CD4-positive, CD25-positive, alpha-beta regulatory T cell (primary cell): ENCODE data around the gene SMYD5. TPM values are rescaled to one million over a fixed set of nuclear protein-coding genes. Genes with fewer than 3 reads are reported as not detected.

ENCODE experiments used
- ATAC-seq, 2 donors: fragments of 150-1000 bp; cut with Tn5 transposase; one replicate each; pipeline ENCODE4 v1.10.0; 2021; ENCODE audit warnings: low read depth in 2 of 2, moderate number of reproducible peaks in 2 of 2, moderate library complexity in 1 of 2
- DNase-seq, 3 donors: peaks; one replicate each; pipeline versions ENCODE4 v3.0.0 to v3.0.0-alpha.2; 2012 to 2022; ENCODE audit warnings: mixed read lengths in 1 of 3
- H3K27ac ChIP-seq: one replicate; pipeline ENCODE4 v1.7.0; 2013; ENCODE audit warnings: mild to moderate bottlenecking, low read length; ENCODE audit not compliant: insufficient read depth, poor library complexity, severe bottlenecking
- H3K27me3 ChIP-seq: one replicate; pipeline ENCODE4 v1.7.0; 2013; ENCODE audit warnings: low read length; ENCODE audit not compliant: control insufficient read depth, insufficient read depth
- H3K36me3 ChIP-seq: one replicate; pipeline ENCODE4 v1.7.0; 2013; ENCODE audit warnings: mild to moderate bottlenecking, low read length, moderate library complexity; ENCODE audit not compliant: control insufficient read depth, insufficient read depth
- H3K4me1 ChIP-seq: 2 replicates; pipeline ENCODE4 v1.7.0; 2013; ENCODE audit warnings: mild to moderate bottlenecking, low read length; ENCODE audit not compliant: insufficient read depth, control insufficient read depth, poor library complexity, severe bottlenecking
- H3K4me3 ChIP-seq: one replicate; pipeline ENCODE4 v1.7.0; 2013; ENCODE audit warnings: low read depth, mild to moderate bottlenecking, low read length, moderate library complexity
- H3K9me3 ChIP-seq, 2 experiments: 1 replicate in 1 of 2; 2 replicates in 1 of 2; pipeline ENCODE4 v1.7.0; 2013; ENCODE audit warnings: low read length in 2 of 2, mild to moderate bottlenecking in 1 of 2, moderate library complexity in 1 of 2; ENCODE audit not compliant: control insufficient read depth in 2 of 2
- H3K27ac Mint-ChIP-seq, 3 donors: one replicate each; pipeline ENCODE4 v1.8.0; 2020 to 2022; ENCODE audit warnings: mild to moderate bottlenecking in 3 of 3, mixed read lengths in 3 of 3, moderate library complexity in 2 of 3
- H3K27me3 Mint-ChIP-seq: one replicate; pipeline ENCODE4 v1.8.0; 2022; ENCODE audit warnings: mild to moderate bottlenecking, mixed read lengths
- H3K36me3 Mint-ChIP-seq: one replicate; pipeline ENCODE4 v1.8.0; 2020; ENCODE audit warnings: mixed read lengths
- H3K4me1 Mint-ChIP-seq, 4 donors: one replicate each; pipeline ENCODE4 v1.8.0; 2020 to 2022; ENCODE audit warnings: mixed read lengths in 4 of 4, mild to moderate bottlenecking in 1 of 4
- H3K4me3 Mint-ChIP-seq, 4 donors: one replicate each; pipeline ENCODE4 v1.8.0; 2020 to 2022; ENCODE audit warnings: mild to moderate bottlenecking in 4 of 4, mixed read lengths in 4 of 4, moderate library complexity in 3 of 4
- H3K9me3 Mint-ChIP-seq, 7 donors: one replicate each; pipeline ENCODE4 v1.8.0; 2020 to 2022; ENCODE audit warnings: mixed read lengths in 7 of 7, mild to moderate bottlenecking in 3 of 7, moderate library complexity in 2 of 7
- polyA plus RNA-seq, 4 donors: library from polyadenylated mRNA; unstranded; fragments of 300-500 nt; fragmentation: Illumina TruSeq; gene quantifications; one replicate each; pipeline ENCODE4 v1.2.3, GENCODE V29; 2021
- total RNA-seq: library from RNA; stranded (reverse); gene quantifications from one replicate; pipeline ENCODE4 v1.2.3, GENCODE V29; 2022

SMYD5 gene
- total and polyA plus RNA-seq, 5 donors from 2014 or later, result 13.8 to 30.3 (median 18.5) TPM

- Mint-ChIP-seq H3K36me3 (peaks cover 5% of the 10 kb centered on the region), H3K4me1 (peaks cover 12 to 51% (median 38%) of the 10 kb centered on the region in 4 donors), H3K27me3 (no peaks in the 10 kb centered on the region), H3K9me3 (no peaks in the 10 kb centered on the region), H3K27ac (peak within 1 kb of the TSS; percentile 88 to 95 (median 93)), H3K4me3 (peak within 1 kb of the TSS; percentile 95 to 99 (median 98))
- DNase-seq (peak; percentile 84 to 95 (median 91)), ATAC-seq (peak; percentile 71 to 75)
- H3K9me3 ChIP-seq, result no peaks in the 10 kb centered on the region
- H3K36me3 ChIP-seq, result peaks cover 8% of the 10 kb centered on the region
- H3K4me1 ChIP-seq, result peaks cover 43% of the 10 kb centered on the region
- H3K27me3 ChIP-seq, result no peaks in the 10 kb centered on the region
- peak within 1 kb of the TSS; percentile 93 for H3K4me3 ChIP-seq
- H3K27ac ChIP-seq, result peak within 1 kb of the TSS; percentile 95
Observed at GRCh38 chr2:73233932-73234832, 20.1 kb downstream of the SMYD5 start, which contains the start of gene CCT7. TSS of gene CCT7 (plus strand) at chr2:73234308. CDS start at chr2:73234379, 71 bp downstream.

- H3K4me1 Mint-ChIP-seq, result peaks cover 12 to 56% (median 43%) of the 10 kb centered on the region in 4 donors
- H3K27ac Mint-ChIP-seq, result peak overlapping the region; percentile 65 to 93 (median 88)
- H3K4me1 ChIP-seq, result peaks cover 43% of the 10 kb centered on the region
- H3K36me3 ChIP-seq, result peaks cover 19% of the 10 kb centered on the region
- DNase-seq (peak in 2 of 3 donors; percentile 9 to 37), ATAC-seq (no peak)
- peak overlapping the region; percentile 93 for H3K4me3 ChIP-seq
- no peaks in the 10 kb centered on the region for H3K9me3 ChIP-seq
- no peaks in the 10 kb centered on the region for H3K9me3 Mint-ChIP-seq
- peak overlapping the region; percentile 95 to 99 (median 98) for H3K4me3 Mint-ChIP-seq
- peak overlapping the region; percentile 95 for H3K27ac ChIP-seq
- H3K27me3 ChIP-seq, result no peaks in the 10 kb centered on the region
- peaks cover 5% of the 10 kb centered on the region for H3K36me3 Mint-ChIP-seq
- H3K27me3 Mint-ChIP-seq, result no peaks in the 10 kb centered on the region
Observed at GRCh38 chr2:73235315-73236028, 21.4 kb downstream of the SMYD5 start.

- Histone ChIP-seq H3K4me1 (peaks cover 43% of the 10 kb centered on the region), H3K4me3 (no peak overlapping the region), H3K36me3 (peaks cover 30% of the 10 kb centered on the region), H3K27me3 (no peaks in the 10 kb centered on the region), H3K9me3 (no peaks in the 10 kb centered on the region), H3K27ac (no peak overlapping the region)
- no peaks in the 10 kb centered on the region for H3K9me3 Mint-ChIP-seq
- peaks cover 12 to 56% (median 41%) of the 10 kb centered on the region in 4 donors for H3K4me1 Mint-ChIP-seq
- H3K4me3 Mint-ChIP-seq, result peak overlapping the region in 3 of 4 donors; percentile 18 to 98 (median 98)
- peak overlapping the region; percentile 1 to 90 (median 7) for H3K27ac Mint-ChIP-seq
- peaks cover 5% of the 10 kb centered on the region for H3K36me3 Mint-ChIP-seq
- no peaks in the 10 kb centered on the region for H3K27me3 Mint-ChIP-seq
- DNase-seq (no peak), ATAC-seq (no peak)
Observed at GRCh38 chr2:73237168-73237567, 23.1 kb downstream of the SMYD5 start.

GRCh38 chr2:73238149-73238548 is 24.1 kb downstream of the SMYD5 start:
- H3K4me3 ChIP-seq, result no peak overlapping the region
- Mint-ChIP-seq H3K4me3 (peak overlapping the region in 2 of 4 donors; percentile 31 to 56), H3K27me3 (no peaks in the 10 kb centered on the region), H3K4me1 (peaks cover 12 to 52% (median 39%) of the 10 kb centered on the region in 4 donors), H3K9me3 (no peaks in the 10 kb centered on the region), H3K36me3 (peaks cover 7% of the 10 kb centered on the region), H3K27ac (peak overlapping the region in 2 of 3 donors; percentile 78 to 85)
- no peaks in the 10 kb centered on the region for H3K27me3 ChIP-seq
- DNase-seq (no peak), ATAC-seq (no peak)
- H3K4me1 ChIP-seq, result peaks cover 38% of the 10 kb centered on the region
- peaks cover 37% of the 10 kb centered on the region for H3K36me3 ChIP-seq
- peak overlapping the region; percentile 29 for H3K27ac ChIP-seq
- H3K9me3 ChIP-seq, result no peaks in the 10 kb centered on the region

GRCh38 chr2:73238976-73239375 is 24.9 kb downstream of the SMYD5 start:
- peak overlapping the region in 1 of 3 donors; percentile 78 for H3K27ac Mint-ChIP-seq
- Histone ChIP-seq H3K36me3 (peaks cover 45% of the 10 kb centered on the region), H3K27ac (no peak overlapping the region), H3K4me3 (no peak overlapping the region), H3K9me3 (no peaks in the 10 kb centered on the region), H3K4me1 (peaks cover 34% of the 10 kb centered on the region), H3K27me3 (no peaks in the 10 kb centered on the region)
- ATAC-seq (no peak), DNase-seq (no peak)
- H3K4me1 Mint-ChIP-seq, result peaks cover 12 to 51% (median 38%) of the 10 kb centered on the region in 4 donors
- H3K36me3 Mint-ChIP-seq, result peaks cover 9% of the 10 kb centered on the region
- no peaks in the 10 kb centered on the region for H3K27me3 Mint-ChIP-seq
- no peak overlapping the region for H3K4me3 Mint-ChIP-seq
- H3K9me3 Mint-ChIP-seq, result no peaks in the 10 kb centered on the region

- ATAC-seq (no peak), DNase-seq (no peak)
- H3K27me3 Mint-ChIP-seq, result no peaks in the 10 kb centered on the region
- Histone ChIP-seq H3K27ac (no peak overlapping the region), H3K4me3 (no peak overlapping the region), H3K9me3 (no peaks in the 10 kb centered on the region), H3K36me3 (peaks cover 53% of the 10 kb centered on the region), H3K27me3 (no peaks in the 10 kb centered on the region), H3K4me1 (peaks cover 28% of the 10 kb centered on the region)
- H3K4me3 Mint-ChIP-seq, result no peak overlapping the region
- peak overlapping the region in 1 of 3 donors; percentile 43 for H3K27ac Mint-ChIP-seq
- no peaks in the 10 kb centered on the region for H3K9me3 Mint-ChIP-seq
- H3K4me1 Mint-ChIP-seq, result peaks cover 12 to 50% (median 39%) of the 10 kb centered on the region in 4 donors
- peaks cover 9% of the 10 kb centered on the region for H3K36me3 Mint-ChIP-seq
Observed at GRCh38 chr2:73239776-73240175, 25.7 kb downstream of the SMYD5 start.

GRCh38 chr2:73243884-73244570 is 30.0 kb downstream of the SMYD5 start:
- no peaks in the 10 kb centered on the region for H3K27me3 ChIP-seq
- H3K36me3 ChIP-seq, result peaks cover 89% of the 10 kb centered on the region
- H3K4me3 Mint-ChIP-seq, result no peak overlapping the region
- H3K9me3 Mint-ChIP-seq, result no peaks in the 10 kb centered on the region
- peaks cover 26% of the 10 kb centered on the region for H3K36me3 Mint-ChIP-seq
- no peak overlapping the region for H3K27ac ChIP-seq
- H3K27me3 Mint-ChIP-seq, result no peaks in the 10 kb centered on the region
- peaks cover 6 to 15% (median 10%) of the 10 kb centered on the region in 4 donors for H3K4me1 Mint-ChIP-seq
- ATAC-seq (no peak), DNase-seq (no peak)
- H3K9me3 ChIP-seq, result no peaks in the 10 kb centered on the region
- H3K4me1 ChIP-seq, result no peaks in the 10 kb centered on the region
- H3K4me3 ChIP-seq, result no peak overlapping the region
- H3K27ac Mint-ChIP-seq, result no peak overlapping the region
